Adrenal gland (tissue), 5 donors: ENCODE measurements around the gene SLC25A52.

Experiments used
- POLR2A ChIP-seq, 2 donors: fragments of 450-650 bp; IDR thresholded peaks; one replicate each; pipeline ENCODE4 v1.6.1; 2017; ENCODE audit warnings: antibody characterized with exemption in 2 of 2, mild to moderate bottlenecking in 2 of 2, moderate library complexity in 1 of 2
- TF ChIP-seq, protein P1 (sequence below), 6 experiments: fragments of 450-650 bp in 4 of 6; fragments of 200-600 bp in 2 of 6; sonication (generic) in 1 of 6; IDR thresholded peaks; 1 replicate in 5 of 6; 2 replicates in 1 of 6; pipeline versions ENCODE4 v1.5.1 to v1.8.0; 2016 to 2021; ENCODE audit warnings: antibody characterized with exemption in 6 of 6, mild to moderate bottlenecking in 2 of 6, moderate library complexity in 1 of 6
- donor health status: DM: no; HTN: no; CAD: no.

DNA sequence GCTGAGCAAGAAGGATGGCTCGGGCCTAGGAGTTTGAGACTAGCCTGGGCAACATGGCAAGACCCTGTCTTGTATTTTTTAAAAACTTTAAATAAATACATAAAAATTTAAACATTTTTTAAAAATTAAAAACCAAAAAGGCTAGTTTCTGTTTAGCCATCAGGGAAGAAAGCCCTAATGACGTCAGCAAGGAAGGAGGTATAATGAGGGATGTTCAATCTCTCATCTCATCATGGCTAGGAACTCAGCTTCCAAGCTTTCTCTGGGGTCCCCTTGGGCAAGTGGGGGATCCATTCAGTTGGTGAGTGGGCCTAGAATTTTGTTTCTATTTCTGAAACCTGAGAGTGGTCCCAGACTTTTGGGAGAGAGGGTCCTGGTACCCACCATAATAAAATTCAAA, 35.1 kb upstream of the SLC25A52 start:
- TF ChIP-seq, protein P1, sequence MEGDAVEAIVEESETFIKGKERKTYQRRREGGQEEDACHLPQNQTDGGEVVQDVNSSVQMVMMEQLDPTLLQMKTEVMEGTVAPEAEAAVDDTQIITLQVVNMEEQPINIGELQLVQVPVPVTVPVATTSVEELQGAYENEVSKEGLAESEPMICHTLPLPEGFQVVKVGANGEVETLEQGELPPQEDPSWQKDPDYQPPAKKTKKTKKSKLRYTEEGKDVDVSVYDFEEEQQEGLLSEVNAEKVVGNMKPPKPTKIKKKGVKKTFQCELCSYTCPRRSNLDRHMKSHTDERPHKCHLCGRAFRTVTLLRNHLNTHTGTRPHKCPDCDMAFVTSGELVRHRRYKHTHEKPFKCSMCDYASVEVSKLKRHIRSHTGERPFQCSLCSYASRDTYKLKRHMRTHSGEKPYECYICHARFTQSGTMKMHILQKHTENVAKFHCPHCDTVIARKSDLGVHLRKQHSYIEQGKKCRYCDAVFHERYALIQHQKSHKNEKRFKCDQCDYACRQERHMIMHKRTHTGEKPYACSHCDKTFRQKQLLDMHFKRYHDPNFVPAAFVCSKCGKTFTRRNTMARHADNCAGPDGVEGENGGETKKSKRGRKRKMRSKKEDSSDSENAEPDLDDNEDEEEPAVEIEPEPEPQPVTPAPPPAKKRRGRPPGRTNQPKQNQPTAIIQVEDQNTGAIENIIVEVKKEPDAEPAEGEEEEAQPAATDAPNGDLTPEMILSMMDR (IDR thresholded peaks at IDR 0.05) = no peak
- no peak for TF ChIP-seq POLR2A (IDR thresholded peaks at IDR 0.05)
